AG09309 (cell line): Measurements from ENCODE around the gene FRMD8.

Experiments used
- DNase-seq: peaks from one replicate; pipeline ENCODE4 v3.0.0-alpha.2; 2010; ENCODE audit warnings: low read depth
- H3K4me3 ChIP-seq: 2 replicates; pipeline ENCODE4 v1.5.1; 2011; ENCODE audit warnings: mild to moderate bottlenecking, low read depth, low read length, moderate library complexity; ENCODE audit not compliant: control insufficient read depth
- TF ChIP-seq, protein P1 (sequence below): IDR thresholded peaks from 2 replicates; pipeline ENCODE4 v1.5.1; 2011; ENCODE audit warnings: mild to moderate bottlenecking, low read depth, low read length, inconsistent platforms; ENCODE audit not compliant: insufficient read depth, control insufficient read depth; ENCODE audit errors: missing control alignments

The FRMD8 gene

GRCh38 chr11:65459552-65459951 lies 73.1 kb downstream of the FRMD8 start:
- TF ChIP-seq, protein P1, sequence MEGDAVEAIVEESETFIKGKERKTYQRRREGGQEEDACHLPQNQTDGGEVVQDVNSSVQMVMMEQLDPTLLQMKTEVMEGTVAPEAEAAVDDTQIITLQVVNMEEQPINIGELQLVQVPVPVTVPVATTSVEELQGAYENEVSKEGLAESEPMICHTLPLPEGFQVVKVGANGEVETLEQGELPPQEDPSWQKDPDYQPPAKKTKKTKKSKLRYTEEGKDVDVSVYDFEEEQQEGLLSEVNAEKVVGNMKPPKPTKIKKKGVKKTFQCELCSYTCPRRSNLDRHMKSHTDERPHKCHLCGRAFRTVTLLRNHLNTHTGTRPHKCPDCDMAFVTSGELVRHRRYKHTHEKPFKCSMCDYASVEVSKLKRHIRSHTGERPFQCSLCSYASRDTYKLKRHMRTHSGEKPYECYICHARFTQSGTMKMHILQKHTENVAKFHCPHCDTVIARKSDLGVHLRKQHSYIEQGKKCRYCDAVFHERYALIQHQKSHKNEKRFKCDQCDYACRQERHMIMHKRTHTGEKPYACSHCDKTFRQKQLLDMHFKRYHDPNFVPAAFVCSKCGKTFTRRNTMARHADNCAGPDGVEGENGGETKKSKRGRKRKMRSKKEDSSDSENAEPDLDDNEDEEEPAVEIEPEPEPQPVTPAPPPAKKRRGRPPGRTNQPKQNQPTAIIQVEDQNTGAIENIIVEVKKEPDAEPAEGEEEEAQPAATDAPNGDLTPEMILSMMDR = no peak
- no peak for DNase-seq
- no peak overlapping the region for H3K4me3 ChIP-seq
